GM12878 (cell line): ENCODE data around the gene EBF3.

Experiments
- ATF7 ChIP-seq: fragments of 450-650 bp; IDR thresholded peaks from 2 replicates; pipeline ENCODE4 v1.6.1; 2016; ENCODE audit warnings: low read depth, mild to moderate bottlenecking
- CTCF ChIP-seq, 3 experiments: IDR thresholded peaks in 2 of 3; conservative IDR thresholded peaks in 1 of 3; 2 replicates each; pipeline ENCODE4 v1.5.1; 2011; ENCODE audit warnings: low read depth in 3 of 3, low read length in 3 of 3, mild to moderate bottlenecking in 3 of 3, control low read depth in 2 of 3, moderate library complexity in 2 of 3, inconsistent platforms in 1 of 3, mixed read lengths in 1 of 3; ENCODE audit not compliant: control insufficient read depth in 2 of 3, insufficient read depth in 1 of 3; ENCODE audit errors: extremely low read depth in 1 of 3
- EP300 ChIP-seq, 2 experiments: fragments of 150-350 bp in 1 of 2; IDR thresholded peaks; 2 replicates each; pipeline ENCODE4 v1.6.1; 2011 to 2012; ENCODE audit warnings: low read depth in 2 of 2, low read length in 2 of 2, borderline replicate concordance in 1 of 2, improper control_type of control experiment in 1 of 2, inconsistent platforms in 1 of 2; ENCODE audit not compliant: control insufficient read depth in 1 of 2
- JUNB ChIP-seq: IDR thresholded peaks from 2 replicates; pipeline ENCODE4 v1.6.1; 2016; ENCODE audit warnings: antibody characterized with exemption, mild to moderate bottlenecking
- NFIC ChIP-seq: IDR thresholded peaks from 2 replicates; pipeline ENCODE4 v1.6.1; 2012; ENCODE audit warnings: low read depth, mild to moderate bottlenecking, inconsistent platforms, low read length, moderate library complexity
- SMC3 ChIP-seq: IDR thresholded peaks from 2 replicates; pipeline ENCODE4 v1.6.1; 2011; ENCODE audit warnings: low read length, improper control_type of control experiment, borderline replicate concordance
- SREBF1 ChIP-seq: IDR thresholded peaks from 2 replicates; pipeline ENCODE4 v1.6.1; 2012; ENCODE audit warnings: mild to moderate bottlenecking, low read length
- ZNF274 ChIP-seq: IDR thresholded peaks from one replicate; pipeline ENCODE4 v1.8.0; 2011; ENCODE audit not compliant: insufficient read length, insufficient read depth

- TF ChIP-seq EP300 (IDR thresholded peaks at IDR 0.05; ENCODE audit: borderline replicate concordance in 1 of 2, control insufficient read depth in 1 of 2, low read depth in 2 of 2, low read length in 2 of 2) = no peak
- TF ChIP-seq NFIC = no peak
- no peak for TF ChIP-seq CTCF (IDR thresholded peaks at IDR 0.05 in 2 of 3, conservative IDR thresholded peaks at IDR 0.05 in 1 of 3; ENCODE audit: control insufficient read depth in 2 of 3, extremely low read depth in 1 of 3, insufficient read depth in 1 of 3, low read depth in 3 of 3, low read length in 3 of 3)
- no peak for TF ChIP-seq ZNF274
- TF ChIP-seq JUNB = no peak
- TF ChIP-seq SMC3 = no peak
- TF ChIP-seq SREBF1 = no peak
- no peak for TF ChIP-seq ATF7
These were observed 76.6 kb downstream of the EBF3 start for GRCh38 chr10:129887381-129887905.
